M059J (cell line): Measurements from ENCODE around the gene ZNF521. TPM values are rescaled to one million over a fixed set of nuclear protein-coding genes. Genes with fewer than 3 reads are reported as not detected.
A peak's percentile ranks its signal among the peaks of the same experiment; 100 is the strongest.

Experiments used
- DNase-seq: peaks from one replicate; pipeline ENCODE4 v3.0.0-alpha.2; 2012; ENCODE audit warnings: low read depth
- total RNA-seq: library from RNA; depleted of rRNA; stranded (reverse); fragments of >200 nt; shearing (Covaris generic); gene quantifications from 2 replicates; pipeline ENCODE4 v1.2.3, GENCODE V29; 2014

Gene ZNF521
- total RNA-seq, 1 experiment from 2014 or later, result 20.4 TPM

- DNase-seq, result no peak
Observed at GRCh38 chr18:25075783-25076182, 276.2 kb downstream of the ZNF521 start.

GRCh38 chr18:25075331-25075730 lies 276.6 kb downstream of the ZNF521 start:
- DNase-seq, result no peak

- DNase-seq, result no peak
Observed at GRCh38 chr18:25074925-25075324, 277.0 kb downstream of the ZNF521 start.

- no peak for DNase-seq
Observed at GRCh38 chr18:25072205-25072604, 279.8 kb downstream of the ZNF521 start.

- no peak for DNase-seq
Observed at GRCh38 chr18:25067275-25068025, 284.5 kb downstream of the ZNF521 start.

GRCh38 chr18:25066516-25066915 lies 285.4 kb downstream of the ZNF521 start:
- peak; percentile 51 for DNase-seq

GRCh38 chr18:25062720-25063119 lies 289.2 kb downstream of the ZNF521 start:
- no peak for DNase-seq

- DNase-seq, result no peak
Observed at GRCh38 chr18:25061395-25061794, 290.6 kb downstream of the ZNF521 start.

GRCh38 chr18:25058521-25058920 lies 293.4 kb downstream of the ZNF521 start:
- DNase-seq, result no peak

- no peak for DNase-seq
Observed at GRCh38 chr18:25057491-25058050, 294.4 kb downstream of the ZNF521 start.

- DNase-seq, result no peak
Observed at GRCh38 chr18:25056429-25056828, 295.5 kb downstream of the ZNF521 start.

GRCh38 chr18:25055076-25055475 lies 296.9 kb downstream of the ZNF521 start:
- DNase-seq, result peak; percentile 72

- no peak for DNase-seq
Observed at GRCh38 chr18:25053466-25053865, 298.5 kb downstream of the ZNF521 start.

- peak; percentile 44 for DNase-seq
Observed at GRCh38 chr18:25052511-25052921, 299.4 kb downstream of the ZNF521 start.

- no peak for DNase-seq
Observed at GRCh38 chr18:25050605-25051004, 301.4 kb downstream of the ZNF521 start.

GRCh38 chr18:25047983-25048382 lies 304.0 kb downstream of the ZNF521 start:
- no peak for DNase-seq

- DNase-seq, result no peak
Observed at GRCh38 chr18:25047421-25047820, 304.5 kb downstream of the ZNF521 start.

- DNase-seq, result no peak
Observed at GRCh38 chr18:25044694-25045093, 307.3 kb downstream of the ZNF521 start.

- DNase-seq, result no peak
Observed at GRCh38 chr18:25043104-25043503, 308.9 kb downstream of the ZNF521 start.

- DNase-seq, result peak; percentile 56
Observed at GRCh38 chr18:25042641-25043051, 309.3 kb downstream of the ZNF521 start.

- DNase-seq, result no peak
Observed at GRCh38 chr18:25039781-25040180, 312.2 kb downstream of the ZNF521 start.

- DNase-seq, result no peak
Observed at GRCh38 chr18:25038261-25038660, 313.7 kb downstream of the ZNF521 start.

GRCh38 chr18:25033747-25034471 lies 318.1 kb downstream of the ZNF521 start:
- no peak for DNase-seq
